IMR-90 (cell line): ENCODE measurements around the gene INTS6L. TPM values are rescaled to one million over a fixed set of nuclear protein-coding genes. Genes with fewer than 3 reads are reported as not detected.

Experiments
- ATAC-seq: fragments of 200-7000 bp; cut with Tn5 transposase; 2 replicates; pipeline ENCODE4 v1.9.1; 2020; ENCODE audit warnings: low read depth, mild to moderate bottlenecking, moderate library complexity
- BruUV-seq: library from RNA; stranded (reverse); fragments of 400-500 nt; replicated peaks from 2 replicates; lab custom pipeline; 2021; lab: Mats Ljungman, UMichigan
- CTCF ChIA-PET: fragments of 300-600 bp; formaldehyde crosslinking; extraction: SDS; loops from one replicate; lab custom pipeline; 2021; ENCODE audit warnings: antibody characterized with exemption; lab: Yijun Ruan, JAX
- POLR2A ChIA-PET: fragments of 300-600 bp; sonication (Branson Sonifier 250); formaldehyde crosslinking; loops from one replicate; lab custom pipeline; 2022; ENCODE audit warnings: antibody characterized with exemption; ENCODE audit not compliant: unreplicated experiment; lab: Charles Lee
- DNase-seq: peaks from one replicate; pipeline ENCODE4 v3.0.0; 2013
- H2AFZ ChIP-seq: replicated peaks from 2 replicates; pipeline ENCODE3; 2013; ENCODE audit warnings: low read length, mild to moderate bottlenecking; ENCODE audit not compliant: poor library complexity
- H2AK5ac ChIP-seq: 2 replicates; pipeline ENCODE4 v1.6.1; 2013; ENCODE audit warnings: low read depth, low read length, inconsistent platforms
- H2AK9ac ChIP-seq: replicated peaks from 2 replicates; pipeline ENCODE3; 2013; ENCODE audit warnings: mild to moderate bottlenecking, low read depth, low read length, moderate library complexity; ENCODE audit not compliant: poor library complexity
- H2BK120ac ChIP-seq: 2 replicates; pipeline ENCODE4 v1.6.1; 2013; ENCODE audit warnings: low read depth, low read length, inconsistent platforms
- H2BK15ac ChIP-seq: 3 replicates; pipeline ENCODE4 v1.6.1; 2013; ENCODE audit warnings: low read depth, low read length, inconsistent platforms
- H2BK20ac ChIP-seq: 2 replicates; pipeline ENCODE4 v1.6.1; 2013; ENCODE audit warnings: low read depth, mild to moderate bottlenecking, inconsistent platforms, low read length, moderate library complexity
- H2BK5ac ChIP-seq: 2 replicates; pipeline ENCODE4 v1.6.1; 2013; ENCODE audit warnings: mild to moderate bottlenecking, low read depth, low read length, inconsistent platforms; ENCODE audit not compliant: poor library complexity, severe bottlenecking
- H3K14ac ChIP-seq: replicated peaks from 2 replicates; pipeline ENCODE4 v1.6.1; 2013; ENCODE audit warnings: low read depth, low read length, inconsistent platforms
- H3K18ac ChIP-seq: 2 replicates; pipeline ENCODE4 v1.6.1; 2013; ENCODE audit warnings: low read depth, low read length, control low read depth
- H3K23ac ChIP-seq: 2 replicates; pipeline ENCODE4 v1.6.1; 2013; ENCODE audit warnings: low read depth, low read length, inconsistent platforms
- H3K27ac ChIP-seq: 2 replicates; pipeline ENCODE4 v1.5.1; 2013; ENCODE audit warnings: mild to moderate bottlenecking, control low read depth, low read length; ENCODE audit not compliant: insufficient read depth
- H3K27me3 ChIP-seq: 2 replicates; pipeline ENCODE4 v1.6.1; 2013; ENCODE audit warnings: low read length; ENCODE audit not compliant: control insufficient read depth, insufficient read depth
- H3K36me3 ChIP-seq: 2 replicates; pipeline ENCODE4 v1.6.1; 2013; ENCODE audit warnings: low read length, mixed read lengths; ENCODE audit not compliant: control insufficient read depth, insufficient read depth
- H3K4ac ChIP-seq: 2 replicates; pipeline ENCODE4 v1.6.1; 2013; ENCODE audit warnings: low read depth, low read length, inconsistent platforms
- H3K4me1 ChIP-seq: 2 replicates; pipeline ENCODE4 v1.6.1; 2013; ENCODE audit warnings: low read length, mixed read lengths; ENCODE audit not compliant: control insufficient read depth, insufficient read depth
- H3K4me2 ChIP-seq: 2 replicates; pipeline ENCODE4 v1.6.1; 2013; ENCODE audit warnings: low read depth, mild to moderate bottlenecking, control low read depth, low read length, moderate library complexity
- H3K4me3 ChIP-seq: 2 replicates; pipeline ENCODE4 v1.5.1; 2013; ENCODE audit warnings: low read depth, mild to moderate bottlenecking, control low read depth, low read length, moderate library complexity; ENCODE audit not compliant: insufficient read depth
- H3K56ac ChIP-seq: 2 replicates; pipeline ENCODE4 v1.6.1; 2013; ENCODE audit warnings: low read length, inconsistent platforms; ENCODE audit not compliant: insufficient read depth; ENCODE audit errors: extremely low read depth
- H3K79me1 ChIP-seq, 2 experiments: 2 replicates each; pipeline ENCODE4 v1.6.1; 2013; ENCODE audit warnings: low read length in 2 of 2, inconsistent platforms in 1 of 2, low read depth in 1 of 2
- H3K9ac ChIP-seq: 2 replicates; pipeline ENCODE4 v1.6.1; 2013; ENCODE audit warnings: low read depth, low read length, control low read depth
- H3K9me1 ChIP-seq: 2 replicates; pipeline ENCODE4 v1.6.1; 2013; ENCODE audit warnings: low read length, inconsistent platforms; ENCODE audit not compliant: insufficient read depth
- H3K9me3 ChIP-seq: 2 replicates; pipeline ENCODE4 v1.6.1; 2013; ENCODE audit warnings: low read length; ENCODE audit not compliant: control insufficient read depth, insufficient read depth
- H4K20me1 ChIP-seq: 2 replicates; pipeline ENCODE4 v1.6.1; 2013; ENCODE audit warnings: low read length, inconsistent platforms; ENCODE audit not compliant: insufficient read depth
- H4K5ac ChIP-seq: 2 replicates; pipeline ENCODE4 v1.6.1; 2013; ENCODE audit warnings: mild to moderate bottlenecking, low read depth, low read length, control low read depth
- H4K8ac ChIP-seq, 2 experiments: 2 replicates each; pipeline ENCODE4 v1.6.1; 2013; ENCODE audit warnings: low read depth in 2 of 2, low read length in 2 of 2, control low read depth in 1 of 2, inconsistent platforms in 1 of 2
- H4K91ac ChIP-seq: 2 replicates; pipeline ENCODE4 v1.6.1; 2013; ENCODE audit warnings: low read depth, low read length, inconsistent platforms; ENCODE audit not compliant: insufficient read depth
- CEBPB ChIP-seq: IDR thresholded peaks from 2 replicates; pipeline ENCODE4 v1.6.1; 2012; ENCODE audit warnings: low read depth, low read length, improper control_type of control experiment
- MAFK ChIP-seq: IDR thresholded peaks from 2 replicates; pipeline ENCODE4 v1.6.1; 2012; ENCODE audit warnings: low read depth, low read length, improper control_type of control experiment
- RAD21 ChIP-seq: IDR thresholded peaks from 2 replicates; pipeline ENCODE4 v1.6.1; 2012; ENCODE audit warnings: low read length, improper control_type of control experiment
- SMC3 ChIP-seq: fragments of 150-350 bp; IDR thresholded peaks from 2 replicates; pipeline ENCODE4 v1.6.1; 2016; ENCODE audit warnings: low read depth, mild to moderate bottlenecking, antibody characterized with exemption, low read length, moderate library complexity
- WGBS, 2 experiments: methylation state at CpG; one replicate each; pipeline versions ENCODE4 v1.1.5 to v1.1.7; 2013; ENCODE audit warnings: missing lambda C conversion rate in 2 of 2; ENCODE audit not compliant: insufficient read length in 1 of 2; ENCODE audit errors: extremely low coverage in 2 of 2; 5-methylcytosine and 5-hydroxymethylcytosine counted together
- dilution Hi-C: fragments of 300-500 bp; cut with HindIII; formaldehyde crosslinking; loops from one replicate; pipeline ENCODE4 v1.14.3; 2018; ENCODE audit warnings: low sequenced_read_pairs; ENCODE audit not compliant: unreplicated experiment
- in situ Hi-C: fragments of 300-500 bp; cut with MboI; formaldehyde crosslinking; loops from 3 replicates; pipeline ENCODE4 v1.14.3; 2019; ENCODE audit warnings: low sequenced_read_pairs, inconsistent platforms, mixed read lengths
- intact Hi-C: fragments of 100-400 bp; cut with micrococcal nuclease; formaldehyde crosslinking; loops from 2 replicates; pipeline ENCODE4 v1.10.0; 2022
- polyA plus RNA-seq, 3 experiments: library from polyadenylated mRNA; depleted of rRNA; stranded (reverse); fragments of >200 nt; gene quantifications; 2 replicates each; pipeline ENCODE4 v1.2.3, GENCODE V29; 2012; ENCODE audit warnings: low replicate concordance in 1 of 3
- total RNA-seq: library from RNA; depleted of rRNA; stranded (reverse); fragments of >200 nt; gene quantifications from 2 replicates; pipeline ENCODE4 v1.2.3, GENCODE V29; 2012
- TF ChIP-seq, protein P1 (sequence below): conservative IDR thresholded peaks from 2 replicates; pipeline ENCODE4 v1.5.1; 2012; ENCODE audit warnings: mild to moderate bottlenecking, low read depth, low read length, improper control_type of control experiment

INTS6L gene
- total and polyA plus RNA-seq, 2 of the 4 experiments (the other 2 are of a cell fraction): 2.7 to 5.1 TPM

DNA sequence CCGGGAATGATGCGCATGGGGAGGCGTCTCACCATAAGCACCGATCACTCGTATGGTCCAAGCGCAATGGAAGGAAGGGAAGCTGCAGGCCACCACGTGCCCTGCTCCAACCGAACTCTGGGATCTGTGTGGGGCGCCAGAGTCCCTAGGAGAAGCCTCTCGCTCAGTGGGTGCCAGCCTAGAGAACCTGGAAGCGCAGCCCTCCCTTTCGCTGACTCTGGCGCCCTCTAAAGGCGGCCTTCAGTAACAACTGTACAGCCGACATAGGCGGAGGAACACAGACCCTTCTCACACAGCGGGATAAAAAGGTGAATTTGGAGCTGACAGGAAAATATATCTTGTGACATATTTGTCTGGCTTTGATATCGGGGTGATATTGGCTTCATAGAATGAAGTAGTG is 76.0 kb downstream of the INTS6L start:
- dilution Hi-C loops: no loop called here
- ATAC-seq (peak; percentile 84), DNase-seq (peak; percentile 16)
- Histone ChIP-seq H3K4me1 (no peaks in the 10 kb centered on the region), H2AFZ (peak overlapping the region; percentile 72), H3K4ac (no peak overlapping the region), H2BK20ac (no peak overlapping the region), H3K79me1 (no peaks in the 10 kb centered on the region), H3K56ac (no peak overlapping the region), H3K9ac (no peak overlapping the region), H4K91ac (no peak overlapping the region), H2BK120ac (no peak overlapping the region), H2AK9ac (no peak overlapping the region), H3K18ac (no peak overlapping the region), H2BK5ac (no peak overlapping the region), H3K27me3 (peaks cover 1% of the 10 kb centered on the region; the same call in 1 of the 2 replicates), H3K14ac (no peak overlapping the region), H3K9me1 (no peaks in the 10 kb centered on the region), H3K4me2 (no peak overlapping the region), H4K5ac (no peak overlapping the region), H3K9me3 (no peaks in the 10 kb centered on the region), H3K4me3 (no peak overlapping the region), H3K36me3 (no peaks in the 10 kb centered on the region), H2BK15ac (no peak overlapping the region), H4K20me1 (no peaks in the 10 kb centered on the region), H4K8ac (no peak overlapping the region), H3K23ac (no peak overlapping the region), H2AK5ac (no peak overlapping the region), H3K27ac (no peak overlapping the region)
- in situ Hi-C loops: no loop called here
- 30% methylated on average over 6 of the region's 18 CpGs; no CpG with 5 or more reads in 1 of the 2 experiments for WGBS, 2 experiments
- intact Hi-C loops: loop anchor here (1.0 to 5.0 kb wide), 2 partner anchors 112 to 409 kb away; no protein-coding TSS in a partner anchor
- POLR2A ChIA-PET: no interaction called here
- TF ChIP-seq, protein P1, sequence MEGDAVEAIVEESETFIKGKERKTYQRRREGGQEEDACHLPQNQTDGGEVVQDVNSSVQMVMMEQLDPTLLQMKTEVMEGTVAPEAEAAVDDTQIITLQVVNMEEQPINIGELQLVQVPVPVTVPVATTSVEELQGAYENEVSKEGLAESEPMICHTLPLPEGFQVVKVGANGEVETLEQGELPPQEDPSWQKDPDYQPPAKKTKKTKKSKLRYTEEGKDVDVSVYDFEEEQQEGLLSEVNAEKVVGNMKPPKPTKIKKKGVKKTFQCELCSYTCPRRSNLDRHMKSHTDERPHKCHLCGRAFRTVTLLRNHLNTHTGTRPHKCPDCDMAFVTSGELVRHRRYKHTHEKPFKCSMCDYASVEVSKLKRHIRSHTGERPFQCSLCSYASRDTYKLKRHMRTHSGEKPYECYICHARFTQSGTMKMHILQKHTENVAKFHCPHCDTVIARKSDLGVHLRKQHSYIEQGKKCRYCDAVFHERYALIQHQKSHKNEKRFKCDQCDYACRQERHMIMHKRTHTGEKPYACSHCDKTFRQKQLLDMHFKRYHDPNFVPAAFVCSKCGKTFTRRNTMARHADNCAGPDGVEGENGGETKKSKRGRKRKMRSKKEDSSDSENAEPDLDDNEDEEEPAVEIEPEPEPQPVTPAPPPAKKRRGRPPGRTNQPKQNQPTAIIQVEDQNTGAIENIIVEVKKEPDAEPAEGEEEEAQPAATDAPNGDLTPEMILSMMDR: peak; percentile 55
- TF ChIP-seq CEBPB (no peak), SMC3 (peak; percentile 34; the same call in 1 of the 2 replicates), RAD21 (peak; percentile 61), MAFK (no peak)
- CTCF ChIA-PET: interaction anchor here (0.6 to 1.1 kb wide), 2 partner anchors 111 to 391 kb away, joined by 3 read pairs; no protein-coding TSS in a partner anchor
- BruUV-seq: no TSS peak
